Suprapubic skin (tissue), 3 donors: ENCODE results near the gene SND1.

ENCODE experiments used
- POLR2AphosphoS5 ChIP-seq, 3 donors: sonication (generic); formaldehyde crosslinking; IDR thresholded peaks; one replicate each; pipeline ENCODE4 v1.6.1; 2017; ENCODE audit warnings: antibody characterized with exemption in 3 of 3
- TF ChIP-seq, protein P1 (sequence below), 2 donors: fragments of 200-600 bp in 1 of 2; fragments of 450-650 bp in 1 of 2; sonication (generic) in 1 of 2; IDR thresholded peaks; one replicate each; pipeline ENCODE4 v1.5.1; 2016 to 2019; ENCODE audit warnings: antibody characterized with exemption in 2 of 2, mild to moderate bottlenecking in 1 of 2, moderate library complexity in 1 of 2

DNA sequence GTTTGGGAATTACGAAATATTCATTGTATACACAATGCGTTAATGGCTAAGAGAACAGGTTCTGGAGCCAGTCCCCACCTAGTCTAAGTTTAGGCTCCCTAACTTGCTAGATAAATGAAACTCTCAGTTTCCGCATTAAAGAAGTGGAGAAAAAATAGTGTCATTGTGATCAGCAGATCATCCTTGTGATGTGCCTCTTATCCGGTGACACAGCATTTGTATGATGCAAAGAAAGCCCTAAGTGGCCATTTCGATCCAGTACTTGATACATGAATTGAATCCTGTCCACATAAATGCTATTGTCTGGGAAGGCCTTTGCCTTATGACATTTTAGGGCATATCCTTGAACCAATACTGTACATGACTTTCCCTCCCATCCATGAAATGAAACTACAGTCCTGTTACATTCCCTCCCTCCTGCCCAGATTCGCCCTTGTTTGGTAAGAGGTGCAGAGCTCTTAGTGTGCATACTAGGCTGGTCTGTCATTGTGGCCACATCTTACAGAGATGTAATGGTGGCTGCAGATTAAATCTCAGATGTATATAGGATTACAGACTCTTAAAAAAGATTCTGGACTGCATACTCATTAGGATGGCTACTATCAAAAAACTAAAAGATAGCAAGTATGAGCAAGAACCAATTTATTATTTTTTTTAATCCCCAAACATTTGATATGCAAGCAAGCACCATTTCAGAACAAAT is 298.4 kb downstream of the SND1 start:
- TF ChIP-seq, protein P1, sequence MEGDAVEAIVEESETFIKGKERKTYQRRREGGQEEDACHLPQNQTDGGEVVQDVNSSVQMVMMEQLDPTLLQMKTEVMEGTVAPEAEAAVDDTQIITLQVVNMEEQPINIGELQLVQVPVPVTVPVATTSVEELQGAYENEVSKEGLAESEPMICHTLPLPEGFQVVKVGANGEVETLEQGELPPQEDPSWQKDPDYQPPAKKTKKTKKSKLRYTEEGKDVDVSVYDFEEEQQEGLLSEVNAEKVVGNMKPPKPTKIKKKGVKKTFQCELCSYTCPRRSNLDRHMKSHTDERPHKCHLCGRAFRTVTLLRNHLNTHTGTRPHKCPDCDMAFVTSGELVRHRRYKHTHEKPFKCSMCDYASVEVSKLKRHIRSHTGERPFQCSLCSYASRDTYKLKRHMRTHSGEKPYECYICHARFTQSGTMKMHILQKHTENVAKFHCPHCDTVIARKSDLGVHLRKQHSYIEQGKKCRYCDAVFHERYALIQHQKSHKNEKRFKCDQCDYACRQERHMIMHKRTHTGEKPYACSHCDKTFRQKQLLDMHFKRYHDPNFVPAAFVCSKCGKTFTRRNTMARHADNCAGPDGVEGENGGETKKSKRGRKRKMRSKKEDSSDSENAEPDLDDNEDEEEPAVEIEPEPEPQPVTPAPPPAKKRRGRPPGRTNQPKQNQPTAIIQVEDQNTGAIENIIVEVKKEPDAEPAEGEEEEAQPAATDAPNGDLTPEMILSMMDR (IDR thresholded peaks at IDR 0.05) = no peak
- TF ChIP-seq POLR2AphosphoS5 (IDR thresholded peaks at IDR 0.05) = no peak
